Neutrophil (primary cell): Measurements from ENCODE around the gene FLOT1.
"Not testable (repeated sequence)": the region's sequence is repeated elsewhere in the genome, so short reads cannot be mapped to it uniquely, and the experiment has no call there.

ENCODE experiments used
- H3K27ac ChIP-seq: fragments of 200-600 bp; sonication (generic); 2 replicates; pipeline ENCODE4 v1.5.1; 2016; ENCODE audit warnings: mild to moderate bottlenecking, moderate library complexity
- H3K27me3 ChIP-seq: fragments of 200-600 bp; sonication (generic); 2 replicates; pipeline ENCODE4 v1.6.0; 2016; ENCODE audit warnings: mild to moderate bottlenecking
- H3K36me3 ChIP-seq: fragments of 200-600 bp; sonication (generic); 2 replicates; pipeline ENCODE4 v1.5.1; 2017
- H3K4me1 ChIP-seq, 2 experiments: fragments of 200-600 bp in 1 of 2; sonication (generic) in 1 of 2; 1 replicate in 1 of 2; 2 replicates in 1 of 2; pipeline versions ENCODE4 v1.5.1 to v1.6.1; 2013 to 2016; ENCODE audit warnings: low read depth in 1 of 2, low read length in 1 of 2, mild to moderate bottlenecking in 1 of 2, moderate library complexity in 1 of 2; ENCODE audit not compliant: control insufficient read depth in 1 of 2, insufficient read depth in 1 of 2
- H3K4me3 ChIP-seq, 2 experiments: fragments of 200-600 bp in 1 of 2; sonication (generic) in 1 of 2; 1 replicate in 1 of 2; 2 replicates in 1 of 2; pipeline ENCODE4 v1.5.1; 2013 to 2016; ENCODE audit warnings: low read depth in 1 of 2, low read length in 1 of 2, mild to moderate bottlenecking in 1 of 2, moderate library complexity in 1 of 2
- H3K9me3 ChIP-seq: fragments of 200-600 bp; sonication (generic); 2 replicates; pipeline ENCODE4 v1.5.1; 2016
- TF ChIP-seq, protein P1 (sequence below): fragments of 200-600 bp; sonication (generic); IDR thresholded peaks from 2 replicates; pipeline ENCODE4 v1.5.1; 2016; ENCODE audit warnings: antibody characterized with exemption

Gene FLOT1

DNA sequence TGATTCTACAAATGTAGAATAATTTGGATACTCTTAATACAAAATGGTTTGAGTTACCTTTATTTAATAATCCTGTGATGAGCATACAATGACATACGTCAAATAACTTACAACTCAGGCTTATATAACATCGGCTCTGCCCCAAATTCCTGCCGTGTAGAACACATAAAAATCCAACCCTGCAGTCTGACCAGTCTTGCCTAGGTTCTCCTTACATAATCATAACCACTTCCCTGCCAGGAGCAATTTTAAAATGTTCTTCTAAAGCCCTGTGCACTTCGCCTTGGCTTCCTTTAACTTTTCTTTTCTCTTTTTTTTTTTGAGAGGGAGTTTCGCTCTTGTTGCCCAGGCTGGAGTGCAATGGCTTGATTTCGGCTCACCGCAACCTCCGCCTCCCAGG is 18.1 kb upstream of the FLOT1 start:
- Histone ChIP-seq H3K4me3 (no peak overlapping the region), H3K36me3 (no peaks in the 10 kb centered on the region), H3K9me3 (no peaks in the 10 kb centered on the region), H3K27ac (no peak overlapping the region), H3K27me3 (peaks cover 15% of the 10 kb centered on the region), H3K4me1 (peaks cover 48 to 55% of the 10 kb centered on the region in 2 experiments)
- TF ChIP-seq, protein P1, sequence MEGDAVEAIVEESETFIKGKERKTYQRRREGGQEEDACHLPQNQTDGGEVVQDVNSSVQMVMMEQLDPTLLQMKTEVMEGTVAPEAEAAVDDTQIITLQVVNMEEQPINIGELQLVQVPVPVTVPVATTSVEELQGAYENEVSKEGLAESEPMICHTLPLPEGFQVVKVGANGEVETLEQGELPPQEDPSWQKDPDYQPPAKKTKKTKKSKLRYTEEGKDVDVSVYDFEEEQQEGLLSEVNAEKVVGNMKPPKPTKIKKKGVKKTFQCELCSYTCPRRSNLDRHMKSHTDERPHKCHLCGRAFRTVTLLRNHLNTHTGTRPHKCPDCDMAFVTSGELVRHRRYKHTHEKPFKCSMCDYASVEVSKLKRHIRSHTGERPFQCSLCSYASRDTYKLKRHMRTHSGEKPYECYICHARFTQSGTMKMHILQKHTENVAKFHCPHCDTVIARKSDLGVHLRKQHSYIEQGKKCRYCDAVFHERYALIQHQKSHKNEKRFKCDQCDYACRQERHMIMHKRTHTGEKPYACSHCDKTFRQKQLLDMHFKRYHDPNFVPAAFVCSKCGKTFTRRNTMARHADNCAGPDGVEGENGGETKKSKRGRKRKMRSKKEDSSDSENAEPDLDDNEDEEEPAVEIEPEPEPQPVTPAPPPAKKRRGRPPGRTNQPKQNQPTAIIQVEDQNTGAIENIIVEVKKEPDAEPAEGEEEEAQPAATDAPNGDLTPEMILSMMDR: no peak

DNA sequence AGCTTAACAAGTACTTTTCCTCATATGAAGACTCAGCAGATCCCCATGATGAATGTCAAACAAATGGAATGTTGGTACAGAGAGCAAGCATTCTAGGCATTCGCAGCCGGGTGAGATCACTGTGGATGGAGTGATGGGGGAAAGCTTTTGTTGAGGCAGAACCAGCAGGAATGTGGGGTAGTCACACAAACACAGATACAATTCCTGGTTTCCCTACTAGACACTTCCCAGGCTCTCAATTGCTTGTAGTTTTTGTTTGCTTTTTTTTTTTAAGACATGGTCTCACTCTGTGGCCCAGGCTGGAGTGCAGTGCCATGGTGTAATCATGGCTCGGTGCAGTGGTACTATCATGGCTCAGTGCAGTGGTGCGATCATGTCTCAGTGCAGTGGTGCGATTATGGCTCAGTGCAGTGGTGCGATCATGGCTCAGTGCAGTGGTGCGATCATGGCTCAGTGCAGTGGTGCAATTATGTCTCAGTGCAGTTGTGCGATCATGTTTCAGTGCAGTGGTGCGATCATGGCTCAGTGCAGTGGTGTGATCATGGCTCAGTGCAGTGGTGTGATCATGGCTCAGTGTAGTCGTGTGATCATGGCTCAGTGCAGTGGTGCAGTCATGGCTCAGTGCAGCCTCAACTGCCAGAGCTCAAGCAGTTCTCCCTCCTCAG is 17.2 kb upstream of the FLOT1 start:
- Histone ChIP-seq H3K27me3 (peaks cover 13% of the 10 kb centered on the region), H3K9me3 (no peaks in the 10 kb centered on the region), H3K27ac (no peak overlapping the region), H3K4me1 (peaks cover 49 to 51% of the 10 kb centered on the region in 2 experiments), H3K4me3 (no peak overlapping the region), H3K36me3 (no peaks in the 10 kb centered on the region)
- TF ChIP-seq, protein P1: no peak

DNA sequence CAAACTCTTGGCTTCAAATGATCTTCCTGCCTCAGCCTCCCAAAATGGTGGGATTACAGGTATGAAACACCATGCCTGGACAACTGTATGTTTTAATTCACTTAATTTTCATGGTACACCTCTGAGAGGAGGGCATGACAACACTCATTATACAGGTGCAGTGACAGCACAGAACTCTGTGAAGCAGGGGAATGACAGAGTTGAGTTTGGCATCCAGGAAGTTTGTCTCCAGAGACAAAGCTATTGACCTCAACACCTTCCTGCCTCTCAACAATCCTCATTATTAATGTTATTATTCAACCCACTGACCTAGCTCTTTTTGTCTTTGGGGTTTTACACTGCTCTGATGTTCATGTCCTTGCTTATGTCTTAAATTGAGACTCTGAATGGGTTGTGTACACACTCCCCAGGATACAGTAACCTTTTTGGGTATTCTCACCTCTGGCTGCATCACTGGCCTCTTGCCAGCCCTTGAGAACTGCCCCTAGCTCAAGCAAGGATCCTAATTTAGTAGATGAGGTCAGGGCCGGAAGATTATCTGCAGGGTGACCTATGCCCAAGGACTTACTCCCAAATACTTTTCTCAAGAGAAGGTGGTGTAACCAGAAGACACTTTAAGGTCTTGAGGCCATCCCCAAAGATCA is 14.9 kb upstream of the FLOT1 start:
- H3K4me3 ChIP-seq: no peak overlapping the region
- no peaks in the 10 kb centered on the region for H3K36me3 ChIP-seq
- H3K4me1 ChIP-seq: peaks cover 39 to 44% of the 10 kb centered on the region in 2 experiments
- no peaks in the 10 kb centered on the region for H3K9me3 ChIP-seq
- peaks cover 4% of the 10 kb centered on the region for H3K27me3 ChIP-seq
- H3K27ac ChIP-seq: no peak overlapping the region
- TF ChIP-seq, protein P1: no peak

DNA sequence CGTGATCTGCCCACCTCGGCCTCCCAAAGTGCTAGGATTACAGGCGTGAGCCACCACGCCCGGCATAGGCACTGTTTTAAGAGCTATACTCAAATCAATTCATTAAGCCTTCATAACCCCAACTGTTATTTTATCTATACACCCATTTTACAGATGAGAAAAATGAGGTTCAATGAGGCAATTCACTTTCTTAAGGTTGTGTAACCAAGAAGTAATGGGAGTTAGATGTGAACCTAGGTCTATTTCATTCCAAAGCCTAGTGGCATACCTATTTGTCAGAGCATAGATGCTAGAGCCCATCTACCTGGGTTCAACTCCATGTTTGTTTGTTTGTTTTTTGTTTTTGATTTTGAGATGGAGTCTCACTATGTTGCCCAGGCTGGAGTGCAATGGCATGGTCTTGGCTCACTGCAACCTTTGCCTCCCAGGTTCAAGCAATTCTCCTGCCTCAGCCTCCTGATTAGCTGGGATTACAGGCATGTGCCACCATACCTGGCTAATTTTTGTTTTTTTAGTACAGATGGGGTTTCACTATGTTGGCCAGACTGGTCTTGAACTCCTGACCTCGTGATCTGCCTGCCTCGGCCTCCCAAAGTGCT is 14.0 kb upstream of the FLOT1 start:
- H3K4me3 ChIP-seq, H3K9me3 ChIP-seq, H3K27me3 ChIP-seq, H3K36me3 ChIP-seq, H3K27ac ChIP-seq: not testable (repeated sequence)
- H3K4me1 ChIP-seq: peaks cover 42 to 49% of the 10 kb centered on the region in 2 experiments

DNA sequence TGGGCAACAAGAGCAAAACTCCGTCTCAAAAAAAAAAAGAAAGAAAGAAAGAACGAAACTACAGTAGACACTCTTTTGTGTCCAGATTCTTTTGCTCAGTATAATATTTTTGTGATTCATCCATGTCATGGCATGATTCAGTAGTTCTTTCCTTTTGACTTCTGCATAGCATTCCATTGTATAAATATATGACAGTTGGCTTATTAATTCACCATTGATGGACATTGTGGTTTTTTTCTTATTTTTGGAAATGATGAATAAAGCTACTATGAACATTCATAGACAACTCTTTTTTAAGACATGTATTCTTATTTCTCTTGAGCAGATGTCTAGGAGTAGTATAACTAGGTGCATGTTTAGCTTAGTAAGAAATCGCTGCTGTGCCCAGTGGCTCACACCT is 12.1 kb upstream of the FLOT1 start:
- no peak overlapping the region for H3K27ac ChIP-seq
- H3K4me3 ChIP-seq: no peak overlapping the region
- H3K4me1 ChIP-seq: peaks cover 25 to 31% of the 10 kb centered on the region in 2 experiments
- H3K27me3 ChIP-seq: peaks cover 4% of the 10 kb centered on the region
- no peaks in the 10 kb centered on the region for H3K36me3 ChIP-seq
- H3K9me3 ChIP-seq: no peaks in the 10 kb centered on the region
- TF ChIP-seq, protein P1: no peak
